ENCODE measurements around the gene PRKN.

PRKN gene

DNA sequence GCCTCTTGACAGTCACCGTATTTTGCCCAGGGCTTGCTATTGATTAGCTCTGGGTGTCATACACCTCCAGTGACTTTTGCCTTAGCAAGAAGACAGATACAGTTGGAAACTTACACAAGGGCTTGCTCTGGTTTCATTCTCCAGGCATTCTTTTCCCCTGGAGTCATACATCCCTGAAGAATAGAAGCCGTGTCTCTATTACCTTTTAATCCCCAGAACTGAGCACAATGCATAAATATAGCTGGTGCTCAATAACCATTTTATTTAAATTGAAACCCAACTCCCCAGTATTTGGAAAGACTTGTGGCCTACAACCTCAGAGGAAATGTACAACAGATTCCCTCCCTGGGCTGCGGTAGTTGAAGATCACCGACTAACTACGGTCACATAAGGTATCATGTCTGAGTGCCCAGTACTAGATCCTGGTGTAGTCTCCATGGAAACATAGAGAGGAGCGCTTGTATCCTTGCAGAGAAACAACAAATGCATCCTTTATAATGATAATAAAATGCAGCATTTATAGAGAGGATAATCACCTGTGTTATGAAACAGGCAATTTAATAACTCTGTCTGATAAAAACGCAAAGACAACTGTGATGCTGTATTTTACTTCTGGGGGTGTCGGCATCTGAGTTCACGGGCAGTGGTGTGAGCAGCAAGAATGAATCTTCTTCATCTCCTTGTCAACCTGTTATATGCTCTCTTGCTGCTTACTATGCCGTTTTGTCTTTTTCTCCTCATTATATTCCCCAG is 1052.5 kb downstream of the PRKN start:
- no peak for DNase-seq

DNA sequence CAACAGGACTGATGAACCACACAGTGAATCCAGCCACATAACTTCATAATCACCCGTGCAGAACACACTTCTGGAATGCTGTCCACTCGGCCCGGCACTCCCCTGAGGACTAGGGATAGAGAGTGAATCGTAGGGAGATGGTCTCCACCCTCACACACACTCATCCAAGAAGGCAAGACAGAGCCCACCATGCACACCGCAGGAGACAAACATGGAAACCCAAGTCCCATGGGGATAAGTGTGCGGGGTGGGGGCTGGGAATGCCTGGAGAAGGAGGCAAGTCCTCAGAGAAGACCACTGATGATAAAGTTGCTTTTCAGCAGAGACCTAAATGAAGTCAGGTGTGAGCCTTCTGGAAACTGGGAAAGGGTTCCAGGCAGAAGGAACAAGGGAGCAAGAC is 1054.5 kb downstream of the PRKN start:
- DNase-seq, result no peak

DNA sequence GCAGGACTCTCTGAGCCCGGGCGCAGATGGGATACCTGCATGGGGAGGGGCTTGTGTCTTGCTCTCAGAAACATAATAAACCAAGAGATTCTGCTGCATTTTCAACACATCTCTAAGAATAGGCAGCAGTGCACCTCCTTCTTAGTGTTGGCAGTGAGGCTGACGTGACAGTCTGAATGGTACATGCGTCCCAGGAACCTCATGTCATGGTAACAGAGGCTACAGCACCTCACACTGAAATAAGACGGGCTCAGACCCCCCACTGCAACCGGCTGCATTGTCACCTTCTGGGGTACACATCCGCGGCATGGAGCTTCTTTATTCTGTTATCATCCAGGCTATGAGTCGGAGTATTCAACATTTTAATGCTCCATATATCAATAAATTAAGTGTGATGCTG is 1056.4 kb downstream of the PRKN start:
- DNase-seq, result no peak

DNA sequence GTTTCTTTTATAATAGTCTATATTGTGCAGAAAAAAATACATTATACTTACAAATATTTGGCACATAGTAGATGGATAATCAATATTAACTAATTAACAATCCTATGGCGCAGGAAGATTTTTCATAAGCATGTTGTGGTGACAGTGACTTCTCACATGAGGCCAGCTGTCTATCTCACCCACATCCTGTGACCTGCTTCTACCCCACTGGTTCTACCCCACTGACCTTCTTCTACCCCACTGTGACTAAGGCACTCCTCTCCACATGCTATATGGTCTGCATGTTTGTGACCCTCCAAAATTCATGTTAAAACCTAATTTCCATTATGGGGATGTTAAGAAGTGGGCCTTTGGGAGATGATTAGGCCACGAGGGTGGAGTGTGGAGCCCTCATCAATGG is 1058.9 kb downstream of the PRKN start:
- no peak for DNase-seq

DNA sequence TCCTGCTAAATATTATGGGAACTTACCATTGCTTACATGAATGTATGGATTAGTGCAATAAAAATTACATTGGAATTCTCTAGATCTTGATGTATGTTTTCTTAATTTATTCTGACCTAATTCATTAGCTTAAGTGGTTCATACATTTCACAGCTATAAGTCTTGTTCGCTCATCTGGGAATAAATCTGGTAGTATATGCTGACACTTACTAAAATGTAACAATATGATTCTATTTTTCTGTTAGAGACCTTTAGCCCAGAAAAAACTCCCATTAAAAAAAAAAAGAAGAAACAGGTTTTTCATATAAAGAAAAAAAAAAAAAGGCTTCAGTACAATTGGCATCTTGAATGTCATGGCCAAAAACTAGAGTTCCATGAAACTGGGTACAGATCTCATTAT is 1059.6 kb downstream of the PRKN start:
- DNase-seq, result no peak

DNA sequence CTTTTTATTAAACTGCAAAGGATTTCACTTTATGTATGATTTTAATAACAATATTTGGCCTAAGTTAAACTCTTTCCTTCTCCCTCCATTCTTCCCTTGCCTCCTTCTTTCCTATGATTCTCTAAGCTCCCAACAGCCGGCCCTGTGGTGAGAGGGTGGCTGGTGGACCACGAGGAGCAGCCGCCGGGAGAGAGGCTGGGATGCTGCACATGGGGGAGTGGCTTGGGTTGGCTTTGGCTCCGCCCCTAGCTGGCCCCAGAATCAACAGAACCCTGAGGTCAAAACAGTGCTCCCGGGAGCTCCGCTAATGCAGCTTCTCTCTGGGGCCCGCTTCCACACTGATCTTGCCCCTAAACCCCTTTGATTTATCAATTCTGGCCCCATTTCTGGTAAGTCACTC is 1063.9 kb downstream of the PRKN start:
- no peak for DNase-seq

DNA sequence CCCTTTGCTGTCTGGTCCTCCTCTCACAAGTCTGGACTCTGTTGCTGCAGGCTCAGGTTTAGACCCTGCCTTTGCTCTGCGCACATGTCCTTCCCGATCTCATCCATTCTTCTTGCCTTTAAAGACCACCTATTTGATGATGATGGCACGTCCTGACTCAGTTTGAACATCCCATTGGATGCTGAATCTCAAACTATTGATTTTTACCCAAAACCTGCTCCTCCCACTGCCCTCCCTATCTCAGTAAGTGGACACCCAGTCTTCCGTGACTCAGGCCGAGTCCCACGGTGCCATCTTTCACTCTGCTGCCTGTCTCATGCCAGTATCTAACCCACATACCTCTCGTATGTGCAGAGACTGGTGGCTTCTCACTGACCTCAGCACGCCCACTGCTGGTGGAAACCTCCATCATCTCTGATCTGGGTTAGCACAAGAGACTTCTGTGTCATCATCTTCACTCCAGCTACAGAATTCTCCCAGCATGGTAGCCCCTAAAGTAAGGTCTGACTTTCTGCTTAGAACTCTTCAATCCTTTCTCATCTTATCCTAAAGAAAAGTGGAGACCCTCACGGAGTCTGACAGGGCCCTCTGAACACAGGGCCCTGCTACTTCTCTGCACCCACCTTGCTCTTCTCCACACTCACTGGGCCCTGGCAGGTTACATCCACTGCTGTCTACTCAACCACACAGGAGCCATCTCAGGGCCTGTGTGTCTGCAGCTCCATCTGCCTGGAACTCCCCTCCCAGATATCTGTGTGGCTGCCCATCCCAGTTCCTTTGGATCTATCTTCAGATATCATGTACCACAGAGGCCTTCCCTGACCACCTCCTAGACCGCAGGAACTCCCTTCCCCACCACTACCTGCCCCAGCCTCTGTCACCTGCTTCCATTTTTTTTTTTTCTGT is 1066.6 kb downstream of the PRKN start:
- DNase-seq, result no peak

DNA sequence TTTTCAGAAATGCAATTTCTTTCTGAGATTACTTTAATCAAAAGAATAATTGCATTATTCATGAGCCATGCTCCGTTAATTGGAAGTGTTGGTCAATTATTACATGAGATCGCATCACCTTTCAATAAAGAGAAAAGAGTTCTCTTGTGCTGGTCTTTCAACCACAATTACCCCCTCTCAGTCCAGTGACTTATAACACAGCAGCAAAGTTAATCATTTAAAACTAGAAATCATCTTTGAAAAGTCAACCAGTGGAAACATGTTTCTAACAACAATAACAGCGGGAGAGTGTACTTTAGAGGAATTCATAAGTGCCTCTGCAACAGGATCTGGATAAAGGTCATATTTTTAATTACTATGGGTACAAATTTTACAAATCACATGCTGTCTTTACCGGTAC is 1069.4 kb downstream of the PRKN start:
- no peak for DNase-seq

DNA sequence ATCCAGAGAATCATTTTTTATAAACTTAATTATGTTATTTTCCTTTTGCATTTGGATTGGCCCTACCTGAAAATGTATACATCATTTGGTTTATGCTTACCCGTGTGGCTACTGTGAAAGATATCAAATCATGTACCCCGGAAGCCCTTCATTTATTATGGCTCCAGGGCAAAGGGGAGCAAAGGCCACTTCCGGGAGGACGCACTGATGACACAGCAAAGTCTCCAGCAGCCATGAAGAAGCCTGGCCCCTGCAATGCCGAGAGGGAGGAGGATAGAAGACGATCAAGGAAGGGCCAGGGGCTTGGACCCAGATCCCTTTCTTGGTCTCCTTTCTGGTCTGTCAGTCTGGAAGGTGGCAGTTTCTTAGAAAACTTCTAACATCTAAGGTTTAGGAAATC is 1073.4 kb downstream of the PRKN start:
- no peak for DNase-seq

DNA sequence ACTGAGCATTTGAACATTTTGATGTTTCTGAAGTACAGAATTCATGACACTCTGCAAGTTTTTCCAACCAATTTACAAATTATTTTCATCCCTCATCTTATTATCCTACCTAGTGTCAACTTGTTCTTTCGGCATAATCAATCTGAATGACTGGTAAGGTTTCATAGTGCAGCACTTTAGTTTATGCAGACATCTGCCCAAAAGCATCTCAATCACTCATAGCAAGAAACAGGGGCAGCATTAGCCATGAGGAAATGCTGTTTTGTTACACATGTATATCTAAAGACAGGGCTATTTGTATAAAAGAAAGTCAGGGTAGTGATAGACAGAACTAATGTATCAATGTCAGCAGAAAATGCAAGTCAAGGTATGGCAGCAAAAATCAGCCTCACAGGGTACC is 1075.6 kb downstream of the PRKN start:
- DNase-seq, result no peak

DNA sequence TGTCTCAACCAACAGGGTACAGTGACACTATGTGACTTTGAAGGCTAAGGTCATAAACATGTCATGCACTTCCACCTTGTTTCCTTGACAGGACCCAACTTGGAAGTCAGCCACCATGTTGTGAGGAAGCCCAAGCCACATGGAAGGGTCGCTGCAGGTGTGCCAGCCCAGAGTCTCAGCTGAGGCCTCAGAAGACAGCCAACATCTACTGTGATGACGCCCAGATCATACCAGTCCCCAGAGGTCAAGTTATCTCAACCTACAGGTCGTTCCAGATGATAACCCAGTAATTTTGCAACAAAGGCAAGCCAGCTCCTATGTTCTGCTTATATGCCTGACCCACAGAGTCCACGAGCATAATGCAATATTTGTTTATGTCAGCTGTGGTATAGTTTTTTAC is 1077.7 kb downstream of the PRKN start:
- no peak for DNase-seq

DNA sequence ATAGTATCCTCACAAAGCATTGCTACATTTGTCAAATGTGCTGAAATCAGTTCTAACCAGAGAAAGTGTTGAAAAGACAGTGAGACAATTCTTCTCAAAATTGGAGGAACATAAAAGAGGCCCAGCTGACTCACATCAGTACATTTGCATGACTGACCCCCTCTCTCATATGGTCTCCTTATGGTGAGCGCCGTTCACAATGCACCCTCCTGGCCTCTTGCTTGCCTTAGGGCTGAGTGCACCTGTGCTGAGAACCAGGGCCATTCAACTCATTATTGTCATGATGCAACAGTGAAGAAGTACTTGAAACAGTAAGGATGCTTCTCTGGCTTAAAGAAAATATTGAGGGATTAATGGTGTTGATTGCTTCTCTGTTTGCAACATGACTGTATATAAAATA is 1078.5 kb downstream of the PRKN start:
- DNase-seq, result no peak

DNA sequence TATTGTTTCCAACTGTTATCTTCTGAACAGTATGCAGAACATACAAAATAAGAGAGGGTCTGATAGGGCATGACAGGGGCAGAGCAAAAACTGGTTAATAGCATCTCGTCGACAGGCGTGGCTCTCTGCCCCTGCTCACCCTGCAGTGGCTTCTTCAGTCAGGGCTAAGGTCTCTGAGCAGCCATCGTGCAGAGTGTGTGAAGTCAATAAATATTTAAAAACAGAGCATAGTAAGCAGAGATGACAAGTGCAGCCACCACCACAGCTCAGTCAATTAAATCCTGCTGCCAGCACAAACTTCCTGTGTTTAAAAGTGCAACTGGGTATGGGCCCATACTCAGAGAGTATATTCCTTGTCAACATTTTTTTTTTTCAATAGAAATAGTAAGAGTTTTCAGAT is 1080.3 kb downstream of the PRKN start:
- DNase-seq, result no peak

DNA sequence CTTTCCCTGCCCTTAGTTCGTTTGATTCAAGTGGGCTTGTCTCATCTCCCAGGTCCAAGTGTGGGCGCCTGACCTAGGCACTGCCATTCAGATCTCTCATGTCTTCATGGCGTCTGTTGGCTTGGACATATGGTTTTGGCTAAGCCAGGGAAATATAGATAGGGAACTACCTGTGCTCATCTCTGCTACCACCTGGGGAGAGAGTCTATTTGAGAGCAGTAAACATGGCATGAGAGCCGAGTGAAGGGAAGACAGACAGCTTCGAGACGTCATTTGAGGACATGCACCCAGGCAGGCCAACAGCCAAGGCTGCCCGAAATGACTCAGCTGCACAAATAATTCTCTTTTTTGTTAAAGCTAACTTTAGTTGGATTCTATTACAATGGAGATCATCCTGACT is 1083.0 kb downstream of the PRKN start:
- DNase-seq, result no peak

DNA sequence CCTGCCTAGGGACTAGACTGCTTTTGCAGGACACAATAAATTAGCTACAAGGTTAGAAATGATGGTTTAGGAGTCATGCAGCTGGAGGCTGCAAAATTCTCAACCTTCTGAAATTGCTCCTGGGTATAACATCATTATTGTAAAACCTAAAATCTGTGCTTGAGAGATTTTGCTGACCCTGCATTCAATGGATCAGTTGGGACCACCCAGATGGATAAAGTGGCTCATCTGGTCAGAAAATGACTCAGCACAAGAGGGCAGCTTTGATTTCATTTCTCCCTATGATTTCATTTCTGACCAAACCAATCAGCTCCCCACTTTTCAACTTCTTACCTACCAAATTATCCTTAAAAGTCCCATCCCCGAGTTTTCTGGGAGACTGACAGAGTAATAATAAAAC is 1086.4 kb downstream of the PRKN start:
- DNase-seq, result no peak

DNA sequence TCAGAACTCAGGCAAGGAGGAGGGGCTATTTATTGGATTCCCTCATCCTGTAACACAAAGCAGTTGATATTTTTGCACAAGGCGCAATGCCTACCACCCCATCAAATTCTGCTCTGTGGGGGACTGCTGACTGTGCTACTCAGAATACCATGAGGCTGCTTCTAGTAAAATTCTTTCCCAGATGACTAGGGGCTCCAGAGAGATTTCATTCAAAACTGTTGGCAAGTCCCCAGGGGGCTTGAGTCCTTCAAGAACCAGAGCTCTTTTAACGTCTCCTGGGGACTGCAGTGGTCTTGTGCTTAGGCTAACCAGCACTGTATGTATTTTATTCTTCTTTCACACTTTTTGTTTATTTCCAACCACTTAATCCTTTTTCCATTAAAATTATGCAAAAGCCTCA is 1087.8 kb downstream of the PRKN start:
- no peak for DNase-seq

DNA sequence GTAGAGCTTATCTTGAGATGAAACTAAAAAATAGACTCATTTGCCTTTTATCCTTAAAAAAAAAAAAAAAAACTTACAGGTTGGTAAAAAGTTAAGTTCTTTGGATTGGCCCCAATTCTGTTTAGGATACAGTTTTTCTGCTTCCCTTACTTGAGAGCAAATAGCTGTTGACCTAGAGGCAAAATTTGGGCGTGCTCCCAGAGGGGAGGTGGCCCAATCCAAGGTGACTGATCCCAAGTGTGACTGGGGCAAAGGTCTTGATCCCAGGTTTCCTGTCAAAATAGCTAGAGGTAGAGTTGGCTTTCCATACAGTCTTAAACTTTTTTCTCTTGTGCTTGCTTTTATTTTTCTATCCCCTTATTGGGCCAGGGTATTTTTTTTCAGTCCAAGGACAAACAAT is 1089.9 kb downstream of the PRKN start:
- DNase-seq, result no peak

DNA sequence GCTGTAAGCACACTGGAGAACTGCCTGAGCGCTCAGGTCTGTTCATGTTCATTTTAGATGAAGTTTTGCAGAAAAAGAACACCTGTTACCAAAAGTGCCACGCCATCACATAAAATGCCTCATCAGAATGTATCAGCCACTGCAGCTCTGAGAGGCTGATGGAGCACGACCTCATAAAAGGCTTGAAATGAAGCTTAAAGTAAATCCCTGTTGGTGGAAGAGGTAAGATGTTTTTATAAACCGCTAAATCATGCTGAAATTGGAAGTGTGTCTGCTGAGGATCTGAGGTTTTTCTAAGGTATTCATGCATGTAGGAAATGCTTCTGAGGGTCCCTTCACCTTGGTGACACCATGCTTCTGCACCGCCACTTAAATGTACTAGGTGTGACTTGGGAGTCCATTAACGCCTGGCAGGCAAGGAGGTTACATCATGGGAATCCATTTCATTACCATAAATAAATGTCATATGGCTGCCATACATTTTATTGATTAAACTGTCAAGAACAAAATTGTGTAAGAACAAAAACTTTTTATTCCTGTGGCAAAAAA is 1090.6 kb downstream of the PRKN start:
- DNase-seq, result no peak

DNA sequence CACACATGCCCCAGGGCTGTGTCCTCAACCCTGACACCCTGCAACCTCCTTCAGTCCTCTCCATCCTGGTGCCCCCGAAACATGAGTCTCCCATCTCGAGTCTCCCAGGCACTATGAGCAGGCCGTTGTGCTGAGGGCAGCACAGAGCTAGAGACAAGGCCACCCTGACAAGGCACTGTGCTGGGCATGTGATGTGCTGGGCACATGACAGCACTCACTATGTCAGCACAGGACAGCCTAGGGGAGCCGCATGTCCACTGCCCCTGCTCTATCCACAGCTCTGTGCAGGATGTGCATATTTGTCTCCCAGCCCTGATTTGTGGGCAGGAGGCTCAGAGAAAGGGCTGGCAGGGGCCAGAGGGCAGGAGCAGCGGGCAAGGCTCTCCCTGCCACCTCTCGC is 1091.6 kb downstream of the PRKN start:
- DNase-seq, result no peak

DNA sequence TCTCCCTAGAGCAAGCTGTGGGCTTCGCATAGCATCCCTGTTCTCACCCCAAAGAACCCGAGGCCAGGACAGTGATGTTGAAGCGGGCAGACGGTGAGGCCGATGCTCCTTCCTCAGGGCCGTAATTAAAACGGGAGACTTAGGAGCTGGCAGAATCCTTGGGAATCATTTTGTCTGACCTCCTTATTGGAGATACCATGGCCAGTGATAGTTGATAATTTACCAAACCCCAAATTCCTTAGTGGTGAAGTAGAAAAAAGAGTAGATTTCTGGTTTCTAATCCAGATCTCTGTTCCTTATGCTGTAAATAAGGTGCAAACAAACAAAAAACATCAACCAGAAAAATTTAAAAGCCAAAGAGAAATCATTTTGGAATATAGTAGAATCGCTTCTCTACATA is 1092.7 kb downstream of the PRKN start:
- DNase-seq, result no peak

DNA sequence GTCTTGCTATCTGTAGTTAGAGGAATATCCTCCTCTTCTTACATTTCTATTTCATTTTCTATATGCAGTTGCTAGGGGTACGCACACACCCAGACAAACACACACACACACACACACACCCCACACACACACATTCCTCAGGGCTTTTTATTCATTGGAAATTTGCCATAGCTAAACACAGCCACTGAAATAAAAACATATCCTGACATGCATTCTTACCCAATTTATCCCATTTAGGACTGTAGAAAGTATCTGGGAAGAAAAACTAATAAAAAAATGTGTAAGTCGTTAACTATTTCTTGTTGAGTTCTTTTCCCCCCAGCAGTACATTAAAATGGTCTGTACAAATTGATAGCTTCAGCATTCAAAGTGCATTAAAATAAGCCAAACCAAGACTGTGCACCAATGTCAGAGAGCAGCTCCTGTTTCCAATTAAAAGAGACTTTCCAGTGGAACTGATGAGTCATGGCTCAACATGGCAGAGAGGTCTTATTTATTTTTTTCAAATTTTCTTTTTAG is 1095.8 kb downstream of the PRKN start:
- DNase-seq, result no peak

DNA sequence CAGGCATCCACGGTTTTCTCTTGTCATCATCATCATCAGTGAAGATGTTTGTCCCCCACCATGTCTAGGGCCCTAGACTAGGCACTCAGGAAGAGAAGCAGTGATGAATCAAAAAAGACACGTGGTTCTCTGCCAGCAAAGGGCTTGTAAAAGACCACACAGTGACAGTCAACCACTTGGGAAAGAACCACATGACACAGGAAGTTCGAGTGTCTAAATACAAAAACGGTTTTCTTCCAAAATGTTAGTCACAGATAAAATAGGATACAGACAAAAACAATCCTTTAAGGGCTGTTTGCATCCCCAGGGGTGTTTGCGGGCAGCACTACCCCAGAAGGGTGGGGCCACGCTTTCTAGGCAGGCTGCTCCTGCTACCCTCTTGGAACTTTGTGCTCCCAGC is 1096.9 kb downstream of the PRKN start:
- DNase-seq, result no peak

DNA sequence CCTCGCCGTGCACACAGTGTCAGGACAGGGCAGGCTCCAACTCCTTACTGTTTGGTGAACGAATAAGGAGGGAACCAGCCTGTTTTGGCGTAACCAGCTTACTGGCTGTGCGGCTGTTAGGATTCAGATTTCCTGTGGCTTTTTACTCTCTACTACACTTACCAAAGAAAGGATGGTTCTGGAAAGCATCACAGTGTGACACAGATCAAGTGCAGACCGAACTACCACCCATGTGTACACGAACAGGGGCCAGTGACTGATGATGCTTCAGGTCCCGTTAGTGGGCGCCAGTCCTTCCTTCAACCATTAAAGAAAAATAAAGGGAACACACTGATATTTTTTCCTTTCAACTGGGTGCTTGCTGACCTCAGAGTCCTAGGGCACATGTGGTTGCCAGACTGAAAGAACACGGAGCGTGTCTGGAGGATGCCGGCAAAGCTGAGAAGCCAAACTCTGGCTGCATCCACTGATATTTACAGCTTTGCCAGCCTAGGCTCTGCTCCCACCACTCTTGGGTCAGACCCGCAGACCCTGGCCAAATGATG is 1101.4 kb downstream of the PRKN start:
- no peak for DNase-seq

DNA sequence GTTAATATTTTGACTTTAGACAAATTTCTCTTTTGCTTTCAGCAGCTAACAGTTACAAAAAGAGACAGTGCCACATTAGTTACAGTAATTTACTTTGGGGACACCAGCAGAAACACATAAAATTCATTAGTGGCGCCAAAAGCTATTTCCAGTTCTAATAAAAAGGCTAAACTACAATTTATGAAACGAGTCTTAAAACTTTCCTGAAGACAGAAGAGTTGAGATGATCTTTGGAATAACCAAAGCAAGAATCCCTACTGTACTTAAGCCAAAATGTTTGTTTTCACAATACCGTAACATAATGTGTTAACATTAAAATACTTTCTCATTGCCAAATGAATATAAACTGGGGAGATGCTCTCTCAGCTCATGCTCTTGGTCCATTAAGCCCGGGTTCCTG is 1103.5 kb downstream of the PRKN start:
- no peak for DNase-seq
